ENCODE results near the gene LPP.

LPP gene

DNA sequence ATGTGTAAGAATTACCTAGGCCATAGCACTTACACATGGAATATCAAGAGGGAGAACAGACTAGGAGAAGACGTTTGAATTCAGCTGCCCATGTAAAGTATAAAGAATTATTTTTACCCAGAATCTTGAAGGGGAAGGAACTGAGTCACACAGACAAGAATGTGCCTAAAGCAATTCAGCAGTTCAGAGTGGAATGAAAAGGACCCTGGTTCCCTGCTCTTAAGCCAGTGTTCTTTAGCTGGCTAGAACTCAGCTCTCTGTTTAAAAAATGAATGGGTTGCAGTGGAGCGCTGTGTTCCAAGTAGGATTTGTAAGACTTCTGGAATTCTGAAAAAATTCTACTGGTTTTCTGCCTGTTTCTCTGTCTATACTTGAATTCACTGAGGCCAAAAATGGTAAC, 440.2 kb downstream of the LPP start:
- Histone ChIP-seq H3K4me3 (ENCODE audit: low read length) (no peak overlapping the region), H3K4me1 (ENCODE audit: control insufficient read depth, low read length) (peaks cover 15% of the 10 kb centered on the region), H3K9me2 (replicated peaks; ENCODE audit: control insufficient read depth, low read length) (no peaks in the 10 kb centered on the region), H3K27ac (ENCODE audit: low read depth, low read length) (no peak overlapping the region), H3K4me2 (ENCODE audit: low read length) (no peak overlapping the region), H3K9me3 (ENCODE audit: control insufficient read depth, insufficient read depth, low read length) (no peaks in the 10 kb centered on the region), H3K27me3 (ENCODE audit: control insufficient read depth, low read length) (no peaks in the 10 kb centered on the region), H4K20me1 (ENCODE audit: control insufficient read depth, insufficient read depth, low read depth, low read length) (no peaks in the 10 kb centered on the region), H3F3A (ENCODE audit: control insufficient read depth, insufficient read depth) (no peaks in the 10 kb centered on the region), H3K36me3 (ENCODE audit: control insufficient read depth, low read length) (no peaks in the 10 kb centered on the region), H3K79me2 (ENCODE audit: control insufficient read depth, low read length) (no peaks in the 10 kb centered on the region)
- TF ChIP-seq, protein P1, sequence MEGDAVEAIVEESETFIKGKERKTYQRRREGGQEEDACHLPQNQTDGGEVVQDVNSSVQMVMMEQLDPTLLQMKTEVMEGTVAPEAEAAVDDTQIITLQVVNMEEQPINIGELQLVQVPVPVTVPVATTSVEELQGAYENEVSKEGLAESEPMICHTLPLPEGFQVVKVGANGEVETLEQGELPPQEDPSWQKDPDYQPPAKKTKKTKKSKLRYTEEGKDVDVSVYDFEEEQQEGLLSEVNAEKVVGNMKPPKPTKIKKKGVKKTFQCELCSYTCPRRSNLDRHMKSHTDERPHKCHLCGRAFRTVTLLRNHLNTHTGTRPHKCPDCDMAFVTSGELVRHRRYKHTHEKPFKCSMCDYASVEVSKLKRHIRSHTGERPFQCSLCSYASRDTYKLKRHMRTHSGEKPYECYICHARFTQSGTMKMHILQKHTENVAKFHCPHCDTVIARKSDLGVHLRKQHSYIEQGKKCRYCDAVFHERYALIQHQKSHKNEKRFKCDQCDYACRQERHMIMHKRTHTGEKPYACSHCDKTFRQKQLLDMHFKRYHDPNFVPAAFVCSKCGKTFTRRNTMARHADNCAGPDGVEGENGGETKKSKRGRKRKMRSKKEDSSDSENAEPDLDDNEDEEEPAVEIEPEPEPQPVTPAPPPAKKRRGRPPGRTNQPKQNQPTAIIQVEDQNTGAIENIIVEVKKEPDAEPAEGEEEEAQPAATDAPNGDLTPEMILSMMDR (IDR thresholded peaks at IDR 0.05; ENCODE audit: low read depth, low read length, poor library complexity, severe bottlenecking): no peak
- no peak for TF ChIP-seq EZH2phosphoT487 (IDR thresholded peaks at IDR 0.05; ENCODE audit: borderline replicate concordance, low read length)

GRCh38 chr3:188595890-188596376, 442.0 kb downstream of the LPP start:
- H3K27ac ChIP-seq (ENCODE audit: low read depth, low read length): no peak overlapping the region
- 0 out of 2 replicates have a peak, but pooled peaks cover 2% of the 10 kb centered on the region for H3F3A ChIP-seq (ENCODE audit: control insufficient read depth, insufficient read depth)
- no peak for TF ChIP-seq EZH2phosphoT487 (IDR thresholded peaks at IDR 0.05; ENCODE audit: borderline replicate concordance, low read length)
- TF ChIP-seq, protein P1 (IDR thresholded peaks at IDR 0.05; ENCODE audit: low read depth, low read length, poor library complexity, severe bottlenecking): no peak
- no peaks in the 10 kb centered on the region for H3K79me2 ChIP-seq (ENCODE audit: control insufficient read depth, low read length)
- no peaks in the 10 kb centered on the region for H3K9me3 ChIP-seq (ENCODE audit: control insufficient read depth, insufficient read depth, low read length)
- no peaks in the 10 kb centered on the region for H3K27me3 ChIP-seq (ENCODE audit: control insufficient read depth, low read length)
- H3K4me1 ChIP-seq (ENCODE audit: control insufficient read depth, low read length): peaks cover 8% of the 10 kb centered on the region
- no peaks in the 10 kb centered on the region for H4K20me1 ChIP-seq (ENCODE audit: control insufficient read depth, insufficient read depth, low read depth, low read length)
- no peak overlapping the region for H3K4me2 ChIP-seq (ENCODE audit: low read length)
- H3K36me3 ChIP-seq (ENCODE audit: control insufficient read depth, low read length): no peaks in the 10 kb centered on the region
- no peaks in the 10 kb centered on the region for H3K9me2 ChIP-seq (replicated peaks; ENCODE audit: control insufficient read depth, low read length)
- H3K4me3 ChIP-seq (ENCODE audit: low read length): no peak overlapping the region

DNA sequence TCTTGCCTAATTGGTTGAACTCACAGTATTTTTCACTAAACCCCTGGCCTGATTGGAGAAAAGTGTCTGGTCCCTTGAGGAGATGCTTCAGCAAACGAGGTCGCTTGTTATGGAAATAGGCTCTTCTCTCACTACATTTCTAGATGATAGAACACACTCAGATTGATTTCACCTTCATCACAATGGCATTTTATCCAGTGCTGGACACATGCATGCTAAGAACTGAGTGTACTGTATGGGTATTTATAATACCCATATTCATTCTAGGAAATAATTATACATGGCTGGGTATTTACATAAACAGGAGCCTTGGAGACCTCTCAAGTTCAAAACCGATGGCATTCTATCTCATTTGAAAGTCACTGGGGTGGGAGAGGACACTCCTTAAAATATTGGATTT, 444.9 kb downstream of the LPP start:
- Histone ChIP-seq H3K27ac (ENCODE audit: low read depth, low read length) (no peak overlapping the region), H4K20me1 (ENCODE audit: control insufficient read depth, insufficient read depth, low read depth, low read length) (no peaks in the 10 kb centered on the region), H3K4me2 (ENCODE audit: low read length) (no peak overlapping the region), H3K4me1 (ENCODE audit: control insufficient read depth, low read length) (no peaks in the 10 kb centered on the region), H3K9me2 (replicated peaks; ENCODE audit: control insufficient read depth, low read length) (no peaks in the 10 kb centered on the region), H3K4me3 (ENCODE audit: low read length) (no peak overlapping the region), H3K9me3 (ENCODE audit: control insufficient read depth, insufficient read depth, low read length) (no peaks in the 10 kb centered on the region), H3F3A (ENCODE audit: control insufficient read depth, insufficient read depth) (0 out of 2 replicates have a peak, but pooled peaks cover 2% of the 10 kb centered on the region), H3K36me3 (ENCODE audit: control insufficient read depth, low read length) (no peaks in the 10 kb centered on the region), H3K79me2 (ENCODE audit: control insufficient read depth, low read length) (no peaks in the 10 kb centered on the region), H3K27me3 (ENCODE audit: control insufficient read depth, low read length) (no peaks in the 10 kb centered on the region)
- TF ChIP-seq EZH2phosphoT487 (IDR thresholded peaks at IDR 0.05; ENCODE audit: borderline replicate concordance, low read length): no peak
- TF ChIP-seq, protein P1 (IDR thresholded peaks at IDR 0.05; ENCODE audit: low read depth, low read length, poor library complexity, severe bottlenecking): no peak
